GM21786 (cell line): Measurements from ENCODE around the gene HOXB8.

Source experiments
- ATAC-seq: cut with Tn5 transposase; IDR thresholded peaks from one replicate; pipeline ENCODE4 v1.9.1; 2021; ENCODE audit not compliant: unreplicated experiment

The HOXB8 gene

DNA sequence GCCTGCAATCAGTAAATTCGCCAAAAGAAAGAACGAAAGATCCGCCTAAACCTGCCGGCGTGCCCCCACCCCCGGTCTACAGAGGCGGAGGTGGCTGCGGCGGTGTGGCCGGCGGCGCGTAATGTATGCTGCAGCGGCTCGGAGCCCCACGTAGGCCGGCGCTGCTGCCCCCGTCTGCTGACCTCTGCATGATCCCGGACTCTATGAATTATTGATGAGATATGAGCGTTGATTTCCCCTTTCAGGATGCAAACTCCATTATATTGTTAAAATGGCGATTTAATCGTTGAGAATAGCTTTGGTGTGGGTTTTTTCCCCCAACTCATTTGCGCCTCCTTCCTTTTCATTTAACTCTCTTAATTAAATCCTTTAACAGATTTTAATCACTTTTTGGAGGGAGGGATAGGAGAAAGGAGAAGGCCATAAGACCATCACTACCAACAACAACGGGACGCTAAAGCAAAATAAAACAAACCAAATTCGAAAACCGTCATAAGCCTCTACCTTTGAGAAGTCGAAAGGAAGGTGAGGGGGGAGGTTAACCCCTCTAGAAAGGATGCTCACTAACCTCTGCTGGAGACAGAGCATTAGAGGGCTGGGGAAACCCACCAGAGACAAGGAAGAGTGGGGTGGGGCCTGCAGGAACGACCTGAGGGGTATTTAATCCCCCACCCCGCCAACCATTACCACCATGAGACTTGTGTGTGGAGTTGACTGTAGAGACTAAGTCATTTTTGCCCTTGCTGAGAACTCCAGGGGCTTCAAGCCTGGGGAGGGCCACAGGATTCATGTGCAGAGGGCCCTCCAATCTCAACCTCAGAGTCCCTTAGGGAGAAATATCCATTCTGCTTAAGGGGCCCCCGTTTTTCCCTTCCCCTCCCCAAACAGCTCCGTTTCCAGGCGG is 28.5 kb downstream of the HOXB8 start:
- no peak for ATAC-seq

DNA sequence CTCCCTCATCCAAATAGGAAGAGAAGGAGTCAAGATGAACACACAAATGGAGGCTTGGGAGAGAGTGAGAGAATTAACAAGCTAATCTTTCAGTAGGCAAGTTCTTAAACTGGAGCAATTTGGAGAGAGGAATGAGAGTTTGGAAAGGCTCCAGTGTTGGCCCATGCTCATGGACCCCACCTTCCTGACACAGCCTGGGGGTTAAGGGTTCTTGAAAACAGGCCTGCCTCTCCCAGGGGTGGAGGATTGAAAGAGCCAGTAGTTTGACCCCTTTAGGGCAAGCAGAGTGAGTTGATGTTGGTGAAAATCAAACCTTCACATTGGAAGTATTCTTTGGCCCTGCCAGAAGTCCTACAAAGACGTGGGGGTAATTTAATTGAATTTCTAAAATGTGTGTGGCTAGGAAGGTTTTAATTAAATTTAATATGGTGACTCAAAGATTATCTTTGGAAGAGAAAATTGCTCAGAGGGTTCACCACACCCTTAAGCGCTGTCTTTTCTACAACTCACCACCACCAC is 30.8 kb downstream of the HOXB8 start:
- no peak for ATAC-seq

DNA sequence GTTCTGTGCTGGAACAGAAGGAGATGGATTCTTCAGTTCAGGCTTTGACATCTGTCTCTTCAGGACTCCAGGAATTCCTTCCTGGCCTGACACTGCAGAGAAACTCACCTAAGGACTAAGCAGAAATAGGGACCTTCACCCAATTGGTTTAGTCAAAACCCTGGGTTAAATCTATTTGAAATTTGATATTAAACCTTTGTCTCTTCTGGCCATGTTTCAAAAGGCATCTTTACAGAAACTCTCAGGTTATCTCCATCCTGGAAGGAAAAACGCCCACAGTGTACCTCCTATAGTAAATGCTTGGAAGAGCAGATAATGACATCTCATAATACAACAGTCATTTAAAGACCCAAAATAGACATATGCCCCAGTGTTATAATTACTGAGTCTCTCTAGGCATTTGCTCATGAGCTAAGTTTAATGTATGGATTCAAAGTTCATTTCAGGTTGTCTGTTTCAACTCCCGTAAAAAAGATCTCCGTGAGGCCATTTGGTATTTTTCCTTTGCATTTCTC is 31.3 kb downstream of the HOXB8 start:
- no peak for ATAC-seq

DNA sequence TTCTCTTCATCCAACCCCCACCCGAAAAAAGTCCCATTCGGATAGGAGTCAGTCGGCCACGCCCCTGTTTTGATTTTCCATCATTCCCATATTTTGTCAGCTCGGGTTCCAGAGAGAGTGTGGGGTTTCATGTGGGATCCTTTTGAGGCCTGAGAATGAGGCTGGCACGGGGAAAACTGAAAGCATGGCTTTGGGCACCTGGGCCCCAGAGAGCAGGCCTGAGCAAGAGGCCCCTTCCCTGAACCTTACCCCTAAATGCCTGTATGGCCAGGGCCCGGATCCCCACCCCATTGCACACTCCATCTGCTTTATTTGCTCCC is 32.4 kb downstream of the HOXB8 start:
- no peak for ATAC-seq

DNA sequence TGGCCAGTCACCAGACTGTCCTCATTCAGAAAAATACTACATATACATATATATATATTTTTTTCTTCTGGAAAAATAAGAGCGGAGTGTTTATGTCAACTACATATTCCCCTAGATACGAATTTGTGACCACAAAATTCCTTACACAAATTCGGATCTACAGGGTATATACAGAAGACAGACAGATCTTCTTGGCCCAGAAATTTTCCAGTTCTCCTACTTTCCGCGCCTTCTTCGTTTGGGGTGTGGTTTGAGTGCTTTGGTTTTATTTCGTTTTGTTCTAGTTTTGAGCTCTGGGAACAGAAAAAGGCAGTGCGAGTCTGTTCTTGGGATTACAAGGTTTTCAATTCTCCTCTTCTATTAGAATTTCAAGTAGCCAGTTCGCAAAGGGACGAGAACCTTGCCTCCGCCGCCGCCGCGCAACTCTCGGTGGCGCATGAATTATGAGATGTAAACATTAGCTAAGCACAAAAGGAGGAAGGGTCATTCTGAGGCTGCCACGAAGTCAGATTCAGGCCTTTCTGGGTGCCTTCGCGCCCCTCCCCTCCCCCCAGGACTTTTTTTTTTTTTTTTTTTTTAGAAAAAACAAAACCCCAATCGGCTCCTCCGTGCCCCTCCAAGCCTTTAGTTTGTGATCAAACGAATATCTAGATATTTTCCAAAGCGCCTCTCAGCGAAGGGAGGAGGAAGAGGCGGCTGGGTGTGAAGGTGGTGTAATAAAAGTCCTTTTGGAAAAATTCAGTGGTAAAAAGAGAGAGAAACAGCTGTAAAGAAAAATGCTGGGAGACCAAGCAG is 35.1 kb downstream of the HOXB8 start:
- no peak for ATAC-seq

DNA sequence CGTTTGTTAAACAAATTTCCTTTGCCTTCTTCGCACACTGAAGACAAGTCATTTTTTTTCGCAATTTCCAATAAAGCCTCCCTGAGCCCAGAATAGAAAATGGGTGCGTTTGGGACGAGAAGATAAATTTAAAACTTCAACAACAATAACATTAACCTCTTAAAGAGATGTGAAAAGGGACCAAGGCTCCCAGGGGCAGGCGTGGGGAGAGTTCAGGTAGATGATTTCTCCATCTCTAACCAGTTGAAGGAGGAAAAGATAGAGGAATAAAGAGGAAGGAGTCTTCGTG is 35.7 kb downstream of the HOXB8 start:
- ATAC-seq = no peak

DNA sequence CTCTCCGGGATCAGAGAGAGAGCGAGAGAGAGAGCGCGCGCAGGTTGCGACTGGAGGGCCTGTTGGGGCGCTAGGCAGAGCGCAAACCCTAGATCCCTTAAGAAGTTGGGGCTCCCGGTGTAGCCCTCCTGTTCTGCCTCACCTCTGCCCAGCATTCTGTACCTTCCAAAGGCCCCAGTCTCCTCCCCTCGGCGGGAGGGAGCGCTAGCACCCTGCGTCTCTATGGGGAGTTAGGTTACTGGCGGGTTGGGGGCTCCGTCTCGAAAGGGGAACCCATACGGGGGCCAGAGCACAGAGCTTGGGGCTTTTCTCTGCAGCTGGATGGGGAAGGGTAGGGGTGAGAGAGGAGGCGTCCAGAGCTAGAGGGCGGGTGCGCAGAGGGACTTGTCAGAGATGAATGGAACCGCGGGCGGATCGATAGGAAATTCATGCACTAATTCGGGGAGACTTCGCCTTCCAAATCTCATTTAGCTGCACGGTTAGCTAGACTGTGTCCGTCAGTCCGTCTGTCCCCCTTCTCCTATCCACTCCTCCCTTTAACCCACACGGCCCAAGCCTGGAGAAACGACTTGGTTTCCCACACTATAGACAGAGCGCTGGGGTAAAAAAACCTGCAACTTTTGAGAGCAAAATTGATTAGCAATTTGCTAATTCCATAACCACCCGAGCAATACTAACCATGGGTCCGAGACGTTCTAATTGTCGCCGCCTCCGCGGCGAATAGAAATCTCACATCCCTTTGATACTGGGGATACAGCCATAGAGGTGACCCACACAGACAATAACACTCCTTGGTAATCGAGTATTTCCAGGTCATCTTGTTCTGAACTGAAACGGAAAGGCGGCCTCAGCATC is 36.2 kb downstream of the HOXB8 start:
- ATAC-seq = peak; percentile 30

DNA sequence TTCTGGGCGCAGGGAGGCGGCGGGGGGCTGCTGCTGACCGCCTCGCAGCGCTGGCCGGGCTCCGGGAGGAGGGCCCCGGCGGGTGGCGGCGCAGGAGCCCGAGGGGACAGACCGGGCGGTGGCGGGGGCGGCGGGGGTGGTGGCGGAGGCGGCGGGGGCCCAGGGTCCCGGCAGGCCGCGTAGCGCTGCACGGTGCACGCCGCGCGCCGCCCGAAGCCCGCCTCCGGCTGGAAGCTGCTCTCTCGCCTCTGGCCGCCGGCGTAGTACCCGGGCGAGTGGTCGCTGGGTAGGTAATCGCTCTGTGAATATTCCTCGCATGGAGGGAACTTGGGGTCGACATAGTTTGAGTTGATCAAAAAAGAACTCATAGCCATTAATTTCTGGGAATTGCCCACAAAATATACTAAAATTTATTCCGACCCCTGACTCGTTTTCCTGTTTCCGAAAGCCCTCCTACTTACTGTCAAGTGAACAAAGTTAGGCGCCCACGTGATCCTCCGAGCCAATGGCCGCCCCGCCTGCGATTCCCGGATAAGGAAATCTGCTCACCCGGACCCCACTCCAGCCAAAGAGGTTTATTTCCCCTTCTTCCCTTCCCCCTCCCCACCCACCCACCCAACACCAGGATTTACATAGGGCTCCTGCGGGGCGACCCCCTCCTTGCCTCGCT is 37.0 kb downstream of the HOXB8 start, which contains the start of gene HOXB4:
TSS of gene HOXB4 (minus strand) at position 405 of the 670 bp plus-strand sequence. CDS start at position 374, 31 bp downstream.
- ATAC-seq = peak; percentile 36

DNA sequence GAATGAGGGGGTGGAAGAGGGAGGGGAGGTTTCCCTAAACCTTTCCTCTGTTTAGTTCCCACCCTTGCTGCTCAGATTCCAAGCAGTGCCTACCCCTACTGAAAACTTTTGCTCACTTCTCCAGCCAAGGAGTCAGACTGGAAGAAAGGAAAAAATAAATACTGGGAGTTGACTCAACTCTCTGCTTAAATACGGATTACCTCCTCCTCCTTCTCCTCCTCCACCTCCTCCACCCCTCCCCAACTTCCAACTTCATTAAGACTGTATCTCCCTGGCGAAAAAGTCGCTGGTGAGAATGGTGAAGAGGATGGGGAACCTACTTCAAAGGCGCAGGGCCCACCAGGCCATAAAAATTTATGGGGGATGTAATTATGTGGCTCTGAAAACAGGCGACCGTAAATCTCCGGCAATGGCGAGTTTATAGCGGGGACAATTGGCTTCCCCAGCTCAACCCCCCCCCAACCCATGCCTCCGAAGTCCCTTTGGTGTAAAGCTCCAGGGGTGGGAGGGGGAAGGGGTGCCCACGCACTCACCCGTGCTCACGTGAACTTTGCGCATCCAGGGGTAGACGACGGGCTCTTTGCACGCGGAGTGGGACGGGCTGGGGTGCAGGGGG is 37.7 kb downstream of the HOXB8 start:
- ATAC-seq = no peak

DNA sequence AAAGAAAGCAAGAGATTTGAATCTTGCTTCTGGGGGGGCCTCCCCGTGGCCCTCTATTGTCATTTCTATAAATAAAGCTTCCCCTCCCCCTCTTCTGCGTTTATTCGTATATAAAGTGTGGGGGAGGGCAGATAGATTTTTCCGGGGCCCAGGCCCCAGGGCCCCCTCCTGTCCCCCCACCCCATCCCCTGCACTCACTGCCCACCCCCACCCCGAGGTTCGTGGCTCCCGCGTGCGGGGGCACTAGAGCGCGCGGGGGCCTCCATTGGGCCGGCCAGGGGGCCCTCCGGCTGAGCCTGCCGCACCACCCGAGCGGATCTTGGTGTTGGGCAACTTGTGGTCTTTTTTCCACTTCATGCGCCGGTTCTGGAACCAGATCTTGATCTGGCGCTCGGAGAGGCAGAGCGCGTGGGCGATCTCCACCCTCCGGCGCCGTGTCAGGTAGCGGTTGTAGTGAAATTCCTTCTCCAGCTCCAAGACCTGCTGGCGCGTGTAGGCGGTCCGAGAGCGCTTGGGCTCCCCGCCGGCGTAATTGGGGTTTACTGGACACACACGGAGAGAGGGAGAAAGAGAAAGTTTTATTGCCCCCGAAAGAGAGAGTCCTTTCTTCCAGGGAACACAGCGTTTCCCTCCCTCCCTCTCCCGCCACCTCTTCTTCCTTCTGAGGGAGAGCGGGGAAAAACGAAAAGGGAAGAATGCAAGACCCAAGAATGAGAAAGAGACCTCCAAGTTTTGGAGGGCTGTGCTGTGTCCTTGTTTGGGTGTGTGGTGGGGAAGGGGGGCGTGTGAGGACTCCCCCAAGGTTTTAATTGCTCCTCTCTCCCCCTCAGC is 38.4 kb downstream of the HOXB8 start:
- no peak for ATAC-seq

DNA sequence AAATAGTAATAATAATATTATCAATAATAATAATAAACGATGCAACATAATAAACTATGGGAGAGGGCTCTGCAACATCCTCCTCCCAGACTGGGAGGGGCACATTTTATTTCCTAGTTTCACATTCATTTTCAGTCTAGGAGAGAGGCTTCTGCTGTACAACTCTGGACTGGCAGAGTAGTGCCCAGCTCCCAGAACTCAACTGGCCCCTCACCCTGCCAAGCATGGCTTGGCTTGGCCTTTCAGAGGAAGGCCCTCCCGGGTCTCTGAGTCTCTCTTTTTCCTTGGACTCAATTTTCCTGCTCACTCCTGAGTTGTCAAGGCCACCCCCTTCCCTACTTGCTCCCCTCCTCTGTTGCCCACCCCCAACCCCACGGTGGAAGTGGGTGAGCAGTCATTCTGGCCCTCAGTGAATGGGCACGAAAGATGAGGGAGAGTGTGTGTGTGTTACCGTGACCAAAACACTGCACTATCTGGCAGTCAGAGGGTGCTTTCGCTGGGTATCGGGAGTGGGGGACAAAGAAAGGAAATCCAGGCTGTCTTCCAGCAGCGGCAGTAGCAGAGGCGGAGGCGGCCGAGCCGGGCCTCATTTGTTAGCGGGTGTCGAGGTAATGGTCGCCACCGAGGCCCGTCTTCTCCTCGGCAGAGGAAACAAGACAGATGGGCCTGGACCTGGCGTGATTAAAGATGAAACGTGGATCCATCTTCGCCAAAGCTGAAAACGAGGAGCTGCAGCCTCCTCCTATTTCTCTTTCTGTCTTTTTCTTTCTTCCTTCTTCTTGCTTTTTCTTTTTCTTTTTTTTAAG is 39.2 kb downstream of the HOXB8 start:
- no peak for ATAC-seq

DNA sequence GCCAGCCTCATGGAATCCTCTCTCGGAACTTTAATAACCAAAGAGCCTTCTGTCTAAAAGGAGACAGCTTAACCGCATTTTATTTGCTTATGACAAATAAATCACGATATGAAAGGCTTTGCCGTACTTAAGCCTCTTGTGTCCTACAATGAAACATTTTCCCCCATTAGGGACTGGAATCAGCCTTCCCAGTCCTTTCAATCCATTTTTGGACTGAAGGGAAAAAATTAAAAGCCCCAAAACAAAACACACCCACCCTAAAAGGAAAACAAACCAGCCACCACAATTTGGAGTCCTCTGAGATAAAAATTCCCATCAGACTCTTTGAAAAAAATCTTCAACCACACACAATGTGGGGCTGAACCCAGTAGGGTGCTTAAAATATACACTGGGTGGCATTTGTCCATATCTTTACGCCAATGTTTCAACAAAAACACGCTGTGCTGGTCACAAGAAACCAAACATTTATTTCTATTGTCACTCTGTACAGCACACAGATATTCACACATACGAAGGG is 40.0 kb downstream of the HOXB8 start:
- no peak for ATAC-seq

DNA sequence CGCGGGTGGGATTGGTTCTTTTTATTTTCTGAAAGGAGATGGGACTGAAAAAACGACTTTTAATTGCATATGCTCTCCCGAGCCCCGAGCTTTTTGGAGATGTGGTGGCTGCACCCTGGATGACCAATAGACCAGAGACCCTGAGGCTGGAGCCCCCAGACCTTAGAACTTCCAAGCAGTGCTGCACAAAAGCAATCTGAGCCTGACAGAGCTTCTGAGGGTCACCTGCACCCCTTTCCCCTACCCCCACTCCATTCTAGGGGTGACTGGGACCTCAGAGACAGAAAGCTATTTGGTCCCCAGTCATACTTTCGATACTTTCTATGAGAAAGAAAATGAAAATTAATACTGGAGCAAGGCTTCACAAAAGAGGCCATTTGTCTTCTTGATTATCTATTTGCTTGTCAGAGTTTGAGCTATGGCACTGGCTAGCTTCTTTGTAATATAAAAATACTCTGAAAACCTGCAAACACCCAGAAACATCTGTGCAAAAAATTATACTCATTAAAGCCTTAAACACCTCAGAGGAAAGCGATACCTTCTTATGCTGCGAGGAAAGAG is 40.5 kb downstream of the HOXB8 start:
- ATAC-seq = no peak

DNA sequence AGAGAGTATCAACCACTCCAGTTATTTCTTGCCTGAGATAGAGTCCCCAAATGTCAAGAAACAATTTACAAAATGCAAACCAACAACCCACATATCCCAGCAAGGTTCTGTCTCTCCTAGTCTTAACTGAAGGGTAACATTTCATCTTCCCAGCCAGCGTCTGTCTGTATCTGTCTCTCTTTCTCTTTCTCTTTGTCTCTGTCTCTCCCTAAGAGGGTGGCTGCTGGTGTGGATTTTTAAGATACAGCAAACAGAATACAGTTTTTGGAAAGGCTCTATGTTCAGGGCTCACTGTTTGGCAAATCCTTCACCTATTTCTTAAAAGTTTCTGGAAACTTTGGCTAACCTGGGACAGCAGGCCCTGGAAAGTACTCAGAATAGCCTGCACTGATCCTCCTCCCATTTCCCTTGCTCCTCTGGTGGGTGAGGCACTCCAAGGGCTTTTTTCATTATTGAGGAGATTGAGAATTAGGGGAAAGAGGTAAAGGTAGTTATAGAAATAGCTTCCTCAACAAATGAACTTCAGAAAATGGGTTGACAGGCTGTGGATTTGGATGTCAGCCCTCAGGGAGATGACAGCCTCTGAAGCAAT is 43.2 kb downstream of the HOXB8 start:
- no peak for ATAC-seq

DNA sequence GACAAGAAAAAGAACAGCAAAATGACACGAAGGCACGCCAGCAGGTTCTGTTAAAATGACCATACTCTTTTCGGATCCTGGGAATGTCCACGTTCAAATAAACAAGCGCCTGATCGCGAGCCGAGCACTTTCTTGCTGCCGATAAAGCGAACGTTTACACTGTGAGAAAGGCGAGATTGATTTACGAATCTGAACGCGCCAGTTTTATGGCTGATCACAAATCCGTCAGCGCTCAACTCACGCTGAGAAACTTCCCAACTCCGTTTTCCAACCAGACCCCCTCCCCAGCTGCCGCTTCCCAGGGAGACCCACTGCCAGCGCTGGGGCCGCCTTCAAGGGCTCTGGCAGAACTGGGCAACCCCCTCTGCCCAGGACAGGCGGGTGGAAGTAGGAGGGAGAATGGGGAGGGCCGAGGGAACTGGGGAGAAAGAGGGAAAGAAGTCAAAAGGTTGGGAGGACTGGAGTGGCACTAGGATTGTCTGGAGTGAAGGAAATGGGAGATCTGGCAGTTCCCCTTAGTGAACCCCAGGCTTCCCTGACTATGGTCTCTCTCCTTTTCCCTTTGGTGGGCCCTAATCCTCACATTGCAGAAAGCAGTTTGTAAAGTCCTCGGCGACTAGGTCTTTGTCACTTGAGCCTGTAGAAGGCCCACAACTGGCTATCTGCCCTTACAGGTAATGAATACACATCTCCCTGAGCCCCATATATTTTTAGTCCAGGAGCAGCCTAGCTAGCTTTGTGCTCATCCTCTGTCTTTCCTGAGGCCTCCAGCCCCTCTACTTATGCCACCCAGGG is 43.9 kb downstream of the HOXB8 start:
- no peak for ATAC-seq

DNA sequence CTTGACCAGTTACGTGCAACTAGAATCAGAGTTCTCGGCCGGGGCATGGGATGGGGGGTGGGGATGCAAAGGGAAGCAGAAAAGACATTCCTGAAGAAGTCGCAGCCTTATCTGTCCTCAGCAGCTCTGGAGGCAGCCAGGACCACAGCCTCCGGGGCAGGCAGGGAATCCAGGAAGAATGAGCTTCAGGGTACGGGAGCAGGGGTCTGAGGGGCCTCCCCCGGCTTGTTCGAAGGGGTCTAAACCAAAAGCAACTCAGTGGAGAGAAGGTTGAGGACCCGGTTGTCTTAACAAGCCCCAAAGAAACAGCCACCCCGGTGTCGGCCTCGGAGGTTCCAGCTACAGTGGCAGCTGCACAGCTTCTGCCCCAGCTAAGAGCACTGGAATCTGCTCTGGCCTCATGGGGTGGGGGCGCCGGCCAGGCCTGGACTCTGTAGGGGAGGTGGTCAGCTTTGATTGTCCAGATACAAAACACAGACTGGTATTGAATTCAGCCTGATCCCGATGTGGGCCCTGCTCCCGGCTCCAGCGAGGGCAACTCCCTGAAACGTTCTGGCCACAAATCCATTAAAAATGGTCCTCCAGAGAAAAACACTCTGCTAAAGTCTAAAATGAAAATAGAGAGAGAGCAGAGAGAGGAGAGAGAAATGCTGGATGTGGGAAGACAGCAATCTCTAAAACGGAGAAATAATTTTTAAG is 44.6 kb downstream of the HOXB8 start:
- no peak for ATAC-seq
